RWPE2 (cell line): ENCODE measurements around the gene SIT1.

ENCODE experiments used
- ATAC-seq: fragments of 200-7000 bp; cut with Tn5 transposase; 3 replicates; pipeline ENCODE4 v1.9.1; 2021; ENCODE audit warnings: low read depth
- DNase-seq: peaks from one replicate; pipeline ENCODE4 v3.0.0-alpha.2; 2020; ENCODE audit warnings: low spot score
- H3K27ac ChIP-seq: fragments of 450-650 bp; 2 replicates; pipeline ENCODE4 v1.5.1; 2017; ENCODE audit warnings: mild to moderate bottlenecking; ENCODE audit not compliant: poor library complexity, severe bottlenecking
- H3K27me3 ChIP-seq: fragments of 250-450 bp; sonication (Bioruptor Pico); 2 replicates; pipeline ENCODE4 v1.5.1; 2021; ENCODE audit warnings: mild to moderate bottlenecking, moderate library complexity; ENCODE audit not compliant: insufficient read depth, poor library complexity, severe bottlenecking
- H3K36me3 ChIP-seq: fragments of 250-450 bp; sonication (Bioruptor Pico); 2 replicates; pipeline ENCODE4 v1.5.1; 2020; ENCODE audit warnings: low read depth, mild to moderate bottlenecking, moderate library complexity
- H3K4me1 ChIP-seq: fragments of 250-450 bp; sonication (Bioruptor Pico); 2 replicates; pipeline ENCODE4 v1.5.1; 2021; ENCODE audit warnings: mild to moderate bottlenecking, moderate library complexity; ENCODE audit not compliant: insufficient read depth, poor library complexity, severe bottlenecking
- H3K4me3 ChIP-seq: fragments of 250-450 bp; sonication (Bioruptor Pico); 2 replicates; pipeline ENCODE4 v1.5.1; 2021; ENCODE audit warnings: mild to moderate bottlenecking, moderate library complexity; ENCODE audit not compliant: severe bottlenecking
- H3K9me3 ChIP-seq: fragments of 250-450 bp; sonication (Bioruptor Pico); 2 replicates; pipeline ENCODE4 v1.5.1; 2021; ENCODE audit warnings: mild to moderate bottlenecking, moderate library complexity; ENCODE audit not compliant: severe bottlenecking
- TF ChIP-seq, protein P1 (sequence below): fragments of 450-650 bp; IDR thresholded peaks from one replicate; pipeline ENCODE4 v1.5.1; 2017; ENCODE audit warnings: mild to moderate bottlenecking, moderate library complexity; ENCODE audit not compliant: poor library complexity, severe bottlenecking

Gene SIT1

DNA sequence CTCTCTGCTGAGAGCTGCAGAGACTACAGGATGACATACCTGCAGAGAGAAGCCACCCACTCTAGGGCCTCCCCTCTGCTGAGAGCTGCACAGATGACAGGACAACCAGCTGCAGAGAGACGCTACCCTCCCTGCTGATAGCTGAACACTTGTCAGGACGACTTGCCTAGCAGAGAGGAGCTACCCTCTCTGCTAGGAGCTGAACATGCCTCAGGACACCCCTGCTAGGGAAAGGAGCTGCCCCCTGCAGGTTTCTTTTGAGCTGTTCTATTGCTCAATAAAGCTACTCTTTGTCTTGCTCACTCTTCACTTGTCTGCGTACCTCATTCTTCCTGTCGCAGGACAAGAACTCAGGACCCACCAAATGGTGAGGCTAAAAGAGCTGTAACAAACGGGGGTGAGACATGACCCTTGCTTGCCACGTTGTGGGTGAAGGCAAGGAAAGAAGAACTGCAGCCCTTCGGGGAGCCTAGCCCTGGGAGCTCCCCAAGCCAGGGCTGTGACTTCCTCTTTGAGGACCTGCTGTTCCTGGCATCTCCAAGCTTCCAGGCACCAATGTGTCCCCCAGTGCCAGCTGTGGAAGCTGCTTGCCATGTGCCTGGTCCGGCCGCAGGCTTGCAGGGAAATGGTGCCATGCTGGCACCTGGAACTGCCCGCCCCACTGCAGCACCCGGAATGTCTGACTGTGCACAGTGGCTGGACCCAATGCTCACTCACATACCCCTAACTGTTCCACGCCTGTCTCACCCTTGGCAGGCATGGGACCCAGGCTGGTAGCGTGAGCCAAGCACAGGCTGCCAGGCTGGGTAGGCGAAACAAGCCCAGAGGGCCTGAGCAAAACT, 50.7 kb downstream of the SIT1 start:
- TF ChIP-seq, protein P1, sequence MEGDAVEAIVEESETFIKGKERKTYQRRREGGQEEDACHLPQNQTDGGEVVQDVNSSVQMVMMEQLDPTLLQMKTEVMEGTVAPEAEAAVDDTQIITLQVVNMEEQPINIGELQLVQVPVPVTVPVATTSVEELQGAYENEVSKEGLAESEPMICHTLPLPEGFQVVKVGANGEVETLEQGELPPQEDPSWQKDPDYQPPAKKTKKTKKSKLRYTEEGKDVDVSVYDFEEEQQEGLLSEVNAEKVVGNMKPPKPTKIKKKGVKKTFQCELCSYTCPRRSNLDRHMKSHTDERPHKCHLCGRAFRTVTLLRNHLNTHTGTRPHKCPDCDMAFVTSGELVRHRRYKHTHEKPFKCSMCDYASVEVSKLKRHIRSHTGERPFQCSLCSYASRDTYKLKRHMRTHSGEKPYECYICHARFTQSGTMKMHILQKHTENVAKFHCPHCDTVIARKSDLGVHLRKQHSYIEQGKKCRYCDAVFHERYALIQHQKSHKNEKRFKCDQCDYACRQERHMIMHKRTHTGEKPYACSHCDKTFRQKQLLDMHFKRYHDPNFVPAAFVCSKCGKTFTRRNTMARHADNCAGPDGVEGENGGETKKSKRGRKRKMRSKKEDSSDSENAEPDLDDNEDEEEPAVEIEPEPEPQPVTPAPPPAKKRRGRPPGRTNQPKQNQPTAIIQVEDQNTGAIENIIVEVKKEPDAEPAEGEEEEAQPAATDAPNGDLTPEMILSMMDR, result no peak
- no peak overlapping the region for H3K27ac ChIP-seq
- no peaks in the 10 kb centered on the region for H3K36me3 ChIP-seq
- DNase-seq (no peak), ATAC-seq (no peak)
- H3K27me3 ChIP-seq, result no peaks in the 10 kb centered on the region
- H3K9me3 ChIP-seq, result no peaks in the 10 kb centered on the region
- peaks cover 5% of the 10 kb centered on the region for H3K4me1 ChIP-seq
- no peak overlapping the region for H3K4me3 ChIP-seq
